Thyroid gland (tissue), 4 donors: ENCODE results near the gene TMEM30B.
A peak's percentile ranks its signal among the peaks of the same experiment; 100 is the strongest.
"Not testable (repeated sequence)": the region's sequence is repeated elsewhere in the genome, so short reads cannot be mapped to it uniquely, and the experiment has no call there.

Experiments
- CTCF ChIP-seq, 6 experiments: fragments of 200-600 bp in 3 of 6; fragments of 450-650 bp in 3 of 6; sonication (generic) in 3 of 6; IDR thresholded peaks; one replicate each; pipeline ENCODE4 v1.5.1; 2016 to 2019; ENCODE audit warnings: antibody characterized with exemption in 6 of 6, mild to moderate bottlenecking in 2 of 6, inconsistent platforms in 1 of 6, moderate library complexity in 1 of 6
- POLR2A ChIP-seq, 2 donors: fragments of 450-650 bp; IDR thresholded peaks; one replicate each; pipeline ENCODE4 v1.6.1; 2017; ENCODE audit warnings: antibody characterized with exemption in 2 of 2, mild to moderate bottlenecking in 2 of 2, moderate library complexity in 1 of 2

DNA sequence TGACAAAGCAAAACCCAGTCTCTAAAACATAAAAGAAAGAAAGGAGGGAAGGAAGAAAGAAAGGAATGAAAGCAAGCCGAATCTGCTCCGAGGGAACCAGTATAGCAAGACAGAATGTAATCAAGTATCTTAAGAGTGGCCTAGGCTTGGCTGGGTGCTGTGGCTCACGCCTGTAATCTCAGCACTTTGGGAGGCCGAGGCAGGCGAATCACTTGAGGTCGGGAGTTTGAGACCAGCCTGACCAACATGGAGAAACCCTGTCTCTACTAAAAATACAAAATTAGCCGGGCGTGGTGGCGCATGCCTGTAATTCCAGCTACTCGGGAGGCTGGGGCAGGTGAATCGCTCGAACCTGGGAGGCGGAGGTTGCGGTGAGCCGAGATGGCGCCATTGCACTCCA, 39.0 kb upstream of the TMEM30B start:
- TF ChIP-seq CTCF (IDR thresholded peaks at IDR 0.05), result not testable (repeated sequence)
- TF ChIP-seq POLR2A (IDR thresholded peaks at IDR 0.05), result peak in 1 of 2 donors; percentile 6
